GM18517 (cell line): Measurements from ENCODE around the gene TANGO2.

ENCODE experiments used
- ATAC-seq: cut with Tn5 transposase; IDR thresholded peaks from one replicate; pipeline ENCODE4 v1.9.1; 2021; ENCODE audit warnings: mild to moderate bottlenecking, moderate library complexity; ENCODE audit not compliant: unreplicated experiment

The TANGO2 gene

DNA sequence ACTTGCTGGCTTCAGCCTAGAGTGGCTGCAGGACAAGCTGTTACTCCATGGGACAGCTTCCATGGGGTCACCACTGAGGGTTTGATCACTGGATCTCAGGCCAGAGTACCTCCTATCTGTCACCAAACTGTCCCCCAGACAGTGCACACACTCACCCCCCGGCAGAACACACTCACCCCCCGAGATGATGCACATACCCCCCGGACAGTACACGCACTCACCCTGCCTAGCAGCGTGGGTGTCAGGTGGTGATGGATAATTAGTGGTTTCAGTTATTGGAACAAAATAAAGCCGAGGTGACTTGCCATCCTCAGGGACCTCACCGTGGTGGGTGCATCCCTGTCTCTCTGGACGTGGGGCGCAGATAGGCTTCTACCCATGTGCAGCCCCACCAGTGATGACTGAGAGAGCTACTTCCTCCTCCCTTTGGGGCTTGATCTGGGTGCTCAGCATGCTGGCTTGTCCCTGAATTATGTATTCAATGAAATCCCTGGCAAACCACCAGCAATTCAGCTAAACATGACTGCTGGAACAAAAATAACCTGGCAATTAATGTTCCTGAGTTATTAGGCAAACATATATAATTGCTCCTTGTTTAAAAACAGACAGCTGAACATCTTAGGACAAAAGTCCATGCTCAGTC lies 18.9 kb downstream of the TANGO2 start:
- no peak for ATAC-seq

DNA sequence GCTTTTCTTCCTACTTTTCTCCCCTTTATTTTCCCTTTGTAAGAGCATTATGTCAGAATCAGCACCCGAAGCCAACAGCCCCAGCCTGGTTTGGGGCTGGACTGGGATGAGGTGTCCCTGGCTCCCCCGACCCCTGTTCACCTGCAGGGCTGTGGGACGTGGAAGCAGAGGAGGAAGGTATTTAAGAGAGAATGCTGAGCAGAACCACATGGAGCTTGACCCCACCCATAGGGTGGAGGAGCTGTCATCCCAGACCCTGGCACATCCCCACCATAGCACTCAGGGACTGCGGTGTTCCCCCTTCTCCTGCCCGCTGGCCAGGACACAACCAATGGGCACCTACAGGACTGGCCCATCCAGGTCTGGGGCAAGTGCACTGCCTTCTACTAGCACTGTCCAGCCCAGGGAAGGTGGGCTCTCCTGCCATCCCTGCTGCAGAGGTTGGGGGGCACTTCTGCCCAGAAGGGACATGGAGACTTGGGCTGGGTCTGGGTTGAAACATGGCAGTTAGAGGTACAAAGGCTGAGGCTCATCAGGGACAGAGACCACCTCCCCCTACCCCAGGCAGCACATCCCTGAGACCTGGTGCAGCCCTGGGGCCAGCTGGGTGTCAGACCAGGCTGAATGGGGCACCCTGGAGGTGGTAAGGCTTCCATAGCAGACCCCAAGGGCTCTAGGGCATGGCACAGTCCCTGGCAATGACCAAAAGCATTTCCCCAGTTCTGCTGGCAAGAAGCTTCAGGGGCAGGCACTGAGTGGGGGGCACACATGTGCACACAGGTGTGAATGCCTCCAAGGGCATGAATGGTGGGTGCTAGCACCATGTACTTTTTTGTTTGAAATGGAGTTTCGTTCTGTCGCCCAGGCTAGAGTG lies 19.7 kb downstream of the TANGO2 start:
- ATAC-seq = no peak

DNA sequence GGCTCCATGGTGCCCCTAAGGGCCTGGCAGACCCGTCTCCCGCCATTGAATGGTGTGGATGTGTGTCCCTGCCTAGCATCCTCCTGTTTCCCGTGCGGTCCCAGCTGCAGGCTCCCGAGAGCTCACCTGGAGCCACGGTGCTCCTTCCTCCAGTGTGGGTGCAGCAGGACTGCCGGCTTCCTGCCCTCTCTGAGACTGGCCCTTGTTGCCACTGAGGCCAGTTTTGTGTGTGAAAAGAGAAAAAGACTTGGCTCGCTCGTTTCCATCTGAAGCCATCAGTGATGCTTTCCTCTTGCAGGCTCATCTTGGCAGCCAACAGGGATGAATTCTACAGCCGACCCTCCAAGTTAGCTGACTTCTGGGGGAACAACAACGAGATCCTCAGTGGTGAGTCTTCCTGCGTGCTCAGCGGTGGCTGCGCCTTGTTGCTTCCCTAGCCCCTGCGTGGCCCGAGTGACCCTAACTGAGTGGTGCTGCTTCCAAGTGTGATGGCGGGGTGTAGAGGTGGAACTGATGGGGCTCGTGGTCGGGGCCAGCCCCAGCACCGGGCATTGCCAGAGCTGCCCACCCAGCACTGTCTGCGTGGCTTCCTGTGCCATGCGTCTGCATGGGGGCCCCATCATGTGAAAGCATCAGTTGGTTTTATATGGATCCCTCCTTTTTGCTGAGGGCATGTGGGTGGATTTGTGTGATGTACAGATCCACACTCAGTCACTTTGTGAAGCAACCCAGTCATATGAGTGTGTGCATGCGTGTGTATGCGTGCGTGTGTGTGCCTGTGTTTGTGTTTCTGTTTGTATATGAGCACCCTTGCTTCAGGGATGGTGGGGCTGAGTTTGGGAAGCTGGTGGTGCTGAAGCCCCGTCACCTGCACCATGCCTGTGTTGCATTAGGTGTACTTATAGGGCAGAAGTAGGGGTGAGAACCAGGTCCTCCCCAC lies 22.4 kb downstream of the TANGO2 start:
- no peak for ATAC-seq

DNA sequence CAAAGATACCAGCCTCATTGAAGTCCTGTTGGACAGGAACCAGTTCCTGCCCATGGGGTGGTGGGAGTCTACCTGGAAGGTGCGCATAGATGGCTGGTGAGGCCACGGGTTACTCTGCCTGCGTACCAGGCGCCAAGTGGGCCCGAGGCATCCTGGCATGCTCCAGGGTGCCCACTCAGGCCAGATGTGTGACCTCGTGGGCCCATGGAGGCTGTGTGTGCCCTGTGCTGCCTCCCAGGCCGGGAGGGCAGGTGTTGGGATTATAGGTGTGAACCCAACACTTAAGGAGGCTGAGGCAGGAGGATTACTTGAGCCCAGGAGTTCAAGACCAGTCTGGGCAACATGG lies 23.1 kb downstream of the TANGO2 start:
- no peak for ATAC-seq

DNA sequence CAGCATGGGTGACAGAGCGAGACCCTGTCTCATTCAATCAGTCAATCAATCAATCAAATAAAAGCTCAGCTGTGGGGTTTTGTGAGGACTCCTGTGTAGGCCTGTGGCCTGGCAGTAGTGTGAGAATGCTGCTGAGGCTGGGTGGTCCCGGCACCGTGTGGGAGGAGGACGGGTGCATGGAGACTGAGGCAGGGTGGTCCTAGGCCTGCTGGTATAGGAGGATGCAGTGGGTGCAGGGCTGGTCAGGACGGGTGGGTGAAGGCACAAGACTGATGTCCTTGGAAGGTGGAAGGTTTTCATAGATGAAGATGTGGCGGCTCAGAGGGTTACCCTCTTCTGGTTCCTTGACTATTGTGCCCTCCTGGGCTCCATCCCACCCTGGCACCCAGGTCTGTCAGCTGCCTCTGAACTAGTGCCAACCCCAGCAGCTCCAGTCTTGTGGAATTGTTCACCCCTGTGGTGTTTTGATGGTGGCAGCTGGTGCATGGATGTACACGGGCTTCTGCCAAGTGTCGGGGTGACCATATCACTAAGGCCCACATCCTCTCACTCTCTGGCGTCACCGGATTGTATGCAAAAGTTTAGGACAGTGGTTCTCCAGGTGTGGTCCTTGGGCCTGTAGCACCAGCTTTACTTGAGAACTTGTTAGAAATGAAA lies 23.7 kb downstream of the TANGO2 start:
- ATAC-seq = no peak

DNA sequence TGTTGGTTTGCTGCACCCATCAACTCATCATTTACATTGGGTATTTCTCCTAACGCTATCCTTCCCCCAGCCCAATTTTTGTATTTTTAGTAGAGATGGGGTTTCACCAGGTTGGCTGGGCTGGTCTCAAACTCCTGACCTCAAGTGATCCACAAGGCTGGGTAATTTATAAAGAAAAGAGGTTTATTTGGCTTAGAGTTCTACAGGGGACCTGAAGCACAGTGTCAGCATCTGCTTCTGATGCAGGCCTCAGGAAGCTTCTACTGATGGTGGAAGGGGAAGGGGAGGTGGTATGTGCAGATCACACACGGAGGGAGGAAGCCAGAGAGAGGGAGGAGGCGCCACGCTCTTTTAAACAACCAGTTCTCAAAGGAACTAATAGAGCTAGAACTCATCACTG lies 25.8 kb downstream of the TANGO2 start:
- ATAC-seq = no peak

DNA sequence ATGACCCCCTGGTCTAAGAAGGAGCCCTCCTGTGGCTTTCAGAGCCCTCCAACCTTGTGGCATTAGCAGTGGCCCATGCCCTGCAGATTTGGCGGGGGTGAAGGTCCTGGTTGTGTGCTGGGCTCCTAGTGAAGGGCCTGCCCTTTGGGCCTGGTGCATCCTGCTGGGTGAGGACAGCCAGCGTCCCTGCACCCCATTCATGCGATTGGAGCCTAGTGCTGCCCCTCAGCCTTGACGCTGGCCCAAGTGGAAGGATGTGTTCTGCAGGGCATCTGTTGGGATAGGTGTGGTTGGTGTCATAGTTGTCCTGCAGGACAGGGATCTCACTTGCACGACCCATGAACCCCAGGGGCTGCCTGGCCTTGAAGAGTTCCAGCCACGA lies 31.0 kb downstream of the TANGO2 start:
- ATAC-seq = no peak

DNA sequence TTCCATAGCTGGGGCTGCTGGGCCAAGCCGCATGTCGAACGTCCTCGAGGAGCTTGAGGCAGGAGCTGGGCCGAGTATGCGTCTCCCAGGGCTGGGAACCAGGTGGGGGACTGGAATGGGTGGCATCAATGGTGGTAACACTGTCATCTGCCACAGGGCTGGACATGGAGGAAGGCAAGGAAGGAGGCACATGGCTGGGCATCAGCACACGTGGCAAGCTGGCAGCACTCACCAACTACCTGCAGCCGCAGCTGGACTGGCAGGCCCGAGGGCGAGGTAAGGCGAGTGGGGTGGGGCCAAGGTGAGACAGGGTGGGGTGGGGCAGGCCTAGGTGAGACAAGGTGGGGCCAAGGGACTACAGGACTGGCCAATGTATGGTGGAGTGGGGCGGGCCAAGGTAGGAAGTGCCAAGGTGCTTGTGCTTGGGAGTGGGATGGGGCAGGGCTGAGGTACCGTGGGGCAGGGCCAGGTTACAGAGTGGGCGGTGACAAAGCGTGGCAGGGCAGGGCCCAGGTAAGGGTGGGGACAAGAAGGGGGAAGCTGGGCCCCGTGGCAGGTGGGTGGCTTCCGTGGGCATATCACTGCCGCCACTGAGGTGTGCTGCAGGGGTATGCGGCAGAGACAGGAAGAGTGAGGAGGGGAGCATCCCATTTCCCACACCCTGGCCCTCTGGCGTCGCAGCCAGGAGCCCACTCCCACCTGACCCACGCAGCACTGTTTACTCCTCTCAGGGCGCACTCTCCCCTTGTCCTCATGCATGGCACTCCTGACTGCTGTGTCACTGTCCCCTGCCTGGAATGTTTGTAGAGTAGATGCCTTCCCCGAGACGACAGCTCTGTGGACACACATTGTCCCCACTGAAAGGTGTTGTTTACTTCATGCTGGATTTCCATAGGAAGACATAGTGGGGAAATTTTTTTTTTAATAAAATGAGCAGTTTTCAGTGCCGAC lies 31.7 kb downstream of the TANGO2 start:
- ATAC-seq = no peak

DNA sequence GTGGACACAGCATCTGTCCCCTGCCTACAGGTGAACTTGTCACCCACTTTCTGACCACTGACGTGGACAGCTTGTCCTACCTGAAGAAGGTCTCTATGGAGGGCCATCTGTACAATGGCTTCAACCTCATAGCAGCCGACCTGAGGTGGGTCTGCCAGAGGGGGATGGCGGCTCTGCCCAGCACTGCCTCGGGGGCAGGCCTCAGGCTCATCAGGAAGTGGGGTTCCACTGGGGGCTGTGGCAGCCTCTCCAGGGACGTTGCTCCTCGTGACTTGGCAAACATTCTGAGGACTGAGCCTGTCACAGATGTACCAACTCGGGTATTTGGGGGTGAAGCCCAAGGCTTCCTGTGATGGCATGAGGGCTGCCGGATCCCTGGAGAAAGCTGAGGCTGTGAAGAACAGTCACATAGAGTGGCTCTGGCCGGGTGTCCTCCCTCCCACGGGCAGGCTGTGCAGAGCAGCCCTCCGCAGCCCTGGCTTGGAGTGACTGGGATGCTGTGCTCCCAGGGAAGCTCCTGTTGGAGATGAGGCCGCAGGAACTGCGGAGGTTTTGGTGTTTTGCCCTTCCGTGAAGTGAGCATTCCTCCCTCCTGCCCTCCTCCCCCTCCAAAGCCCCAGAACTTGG lies 32.6 kb downstream of the TANGO2 start:
- ATAC-seq = no peak

DNA sequence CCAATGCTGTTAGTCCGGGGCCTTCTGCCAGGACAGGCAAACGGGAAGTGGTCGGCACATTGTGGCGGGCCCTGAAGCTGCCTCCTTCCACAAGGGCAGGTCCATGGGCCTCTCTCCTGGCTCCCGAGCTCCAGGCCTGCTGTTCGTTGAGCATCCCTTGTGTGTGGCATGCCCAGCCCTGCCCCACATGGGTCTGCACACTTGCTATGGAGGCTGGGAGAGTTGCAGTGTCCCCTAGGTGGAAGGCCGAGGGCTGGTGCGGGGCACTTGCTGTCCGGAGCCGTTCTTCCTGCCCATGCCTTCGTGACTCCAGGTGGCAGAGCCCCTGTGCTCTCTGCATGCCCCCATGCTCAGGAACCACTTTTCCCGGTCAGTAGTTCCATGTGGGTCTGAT lies 33.1 kb downstream of the TANGO2 start:
- no peak for ATAC-seq

DNA sequence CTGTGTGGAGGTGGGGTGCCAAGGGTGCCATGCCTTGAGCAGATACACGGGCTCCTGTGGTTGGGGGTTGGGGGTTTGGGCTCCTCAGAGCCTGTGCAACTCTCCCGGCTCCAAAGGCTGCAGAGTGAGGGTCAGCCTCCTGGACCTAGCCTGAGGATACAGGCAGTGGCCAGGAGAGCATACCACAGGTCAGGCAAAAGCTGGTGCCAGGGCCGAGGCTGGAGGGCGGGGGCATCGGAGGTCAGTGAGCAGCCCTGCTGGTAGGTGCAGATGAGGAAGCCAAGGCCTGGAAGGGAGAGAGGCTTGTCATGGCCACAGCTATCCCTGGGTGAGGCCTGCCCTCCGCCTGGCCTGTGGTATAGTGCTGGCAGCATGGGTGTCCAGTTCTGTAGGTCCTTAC lies 33.6 kb downstream of the TANGO2 start:
- ATAC-seq = no peak

DNA sequence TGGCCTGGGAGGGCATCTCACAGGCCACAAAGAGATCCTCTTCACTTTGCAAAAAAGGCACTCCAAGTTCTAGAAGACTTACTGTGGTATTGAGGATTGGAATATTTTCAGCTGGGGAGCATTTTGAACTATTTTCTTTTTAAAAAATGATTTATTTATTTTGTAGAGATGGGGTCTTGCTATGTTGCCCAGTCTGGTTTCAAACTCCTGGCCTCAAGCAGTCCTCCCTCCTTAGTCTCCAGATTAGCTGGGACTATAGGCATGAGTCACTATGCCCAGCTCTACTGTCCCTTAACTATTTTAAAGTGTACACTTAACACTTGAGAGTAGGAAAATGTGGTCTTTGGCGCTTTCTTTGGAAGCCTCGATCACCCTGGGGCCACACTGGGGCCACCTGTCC lies 34.2 kb downstream of the TANGO2 start:
- ATAC-seq = no peak

DNA sequence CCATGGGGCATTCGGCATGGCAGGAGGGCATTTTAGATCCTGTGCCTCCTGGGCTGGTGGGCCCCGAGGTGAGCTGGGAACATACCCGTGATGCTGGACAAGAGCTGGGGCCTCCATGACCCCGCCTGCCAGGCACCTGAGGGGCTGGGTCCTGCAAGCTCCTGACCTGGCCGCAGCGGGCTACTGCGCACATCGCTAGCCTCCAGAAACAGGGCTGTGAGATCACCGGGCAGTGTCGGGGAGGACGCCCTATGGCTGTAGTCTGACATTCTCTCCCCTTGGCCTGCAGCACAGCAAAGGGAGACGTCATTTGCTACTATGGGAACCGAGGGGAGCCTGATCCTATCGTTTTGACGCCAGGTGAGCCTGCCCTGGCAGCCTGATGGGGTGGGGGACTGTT lies 34.7 kb downstream of the TANGO2 start:
- no peak for ATAC-seq

DNA sequence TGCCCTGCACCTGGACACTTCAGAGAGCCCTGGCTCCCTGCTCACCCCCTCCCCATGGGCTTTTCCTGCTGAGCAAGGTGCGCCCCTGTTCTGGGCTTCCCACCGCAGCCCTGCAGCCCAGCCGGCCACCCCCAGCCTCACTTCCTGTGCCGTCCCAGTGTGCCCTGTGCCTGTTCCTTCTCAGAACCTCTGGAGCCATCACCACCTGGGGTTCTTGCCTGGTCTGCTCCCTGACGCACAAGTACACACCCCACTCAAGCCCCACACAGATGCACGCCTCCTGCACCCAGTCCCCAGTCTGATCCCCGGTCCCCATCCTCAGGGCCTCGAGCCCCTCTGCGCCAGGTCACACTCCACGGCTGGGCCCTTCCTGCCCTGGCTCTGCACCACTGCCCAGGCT lies 35.3 kb downstream of the TANGO2 start:
- ATAC-seq = no peak

DNA sequence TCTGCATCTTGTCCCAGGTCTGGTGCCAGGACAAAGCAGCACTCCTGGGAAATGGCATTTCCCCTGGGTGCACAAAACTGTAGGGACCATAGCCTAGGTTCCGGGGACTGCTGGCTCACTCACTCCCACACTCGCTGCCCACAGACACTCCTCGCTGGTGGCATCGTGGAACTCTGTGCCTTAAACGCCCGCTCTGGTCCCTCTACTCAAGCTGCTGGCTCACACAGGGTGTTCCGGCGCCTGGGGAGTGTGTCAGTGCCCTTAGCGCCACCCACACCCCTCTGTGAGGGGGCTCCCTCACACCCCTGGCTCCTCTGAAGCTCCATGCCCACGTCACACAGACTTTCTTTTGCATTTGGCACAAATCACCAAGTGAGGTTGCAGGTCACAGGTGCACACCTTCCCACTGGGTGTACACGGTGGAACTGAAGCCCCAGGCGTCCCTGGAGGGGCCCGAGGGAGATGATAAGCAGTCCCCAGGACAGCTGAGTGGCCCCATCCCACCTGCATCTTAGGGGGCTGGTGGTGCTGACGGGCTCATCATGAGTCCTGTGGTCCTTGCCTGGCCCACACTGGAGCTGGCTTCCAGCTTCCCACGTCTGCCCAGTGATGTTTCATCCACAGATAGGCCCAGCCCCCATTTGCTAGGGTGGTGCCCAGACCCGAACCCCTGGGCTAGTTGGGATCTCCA lies 35.9 kb downstream of the TANGO2 start:
- no peak for ATAC-seq

DNA sequence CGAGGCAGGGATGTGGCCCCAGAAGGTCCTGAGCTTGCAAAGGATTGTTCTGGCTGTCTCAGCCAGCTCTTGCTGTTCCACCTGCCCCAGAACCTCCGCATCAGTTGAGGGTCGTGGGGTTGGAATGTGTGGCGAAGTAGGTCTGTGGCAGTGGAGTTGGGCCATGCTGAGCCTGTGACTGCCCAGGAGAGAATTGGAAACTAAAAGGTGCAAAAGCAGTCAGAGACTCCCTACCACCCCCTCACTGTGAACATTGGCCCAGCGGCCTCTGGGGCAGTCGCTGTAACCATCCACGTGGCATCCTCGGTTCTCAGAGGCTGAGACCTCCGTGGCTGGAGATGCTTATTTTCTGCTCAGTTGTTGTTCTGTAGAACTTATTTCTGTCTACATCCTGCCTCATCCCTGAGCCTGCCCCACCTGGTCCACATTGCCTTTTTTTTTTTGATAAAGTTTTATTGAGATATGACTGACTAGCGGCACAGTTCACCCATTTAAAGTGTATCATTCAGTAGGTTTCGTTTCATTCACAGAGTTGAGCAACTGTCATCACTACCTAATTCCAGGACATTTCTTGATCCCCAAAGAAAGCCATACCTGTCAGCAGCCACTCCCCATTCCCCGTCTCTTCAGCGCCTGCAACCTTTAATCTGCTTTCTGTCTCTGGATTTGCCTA lies 36.8 kb downstream of the TANGO2 start:
- ATAC-seq = no peak

DNA sequence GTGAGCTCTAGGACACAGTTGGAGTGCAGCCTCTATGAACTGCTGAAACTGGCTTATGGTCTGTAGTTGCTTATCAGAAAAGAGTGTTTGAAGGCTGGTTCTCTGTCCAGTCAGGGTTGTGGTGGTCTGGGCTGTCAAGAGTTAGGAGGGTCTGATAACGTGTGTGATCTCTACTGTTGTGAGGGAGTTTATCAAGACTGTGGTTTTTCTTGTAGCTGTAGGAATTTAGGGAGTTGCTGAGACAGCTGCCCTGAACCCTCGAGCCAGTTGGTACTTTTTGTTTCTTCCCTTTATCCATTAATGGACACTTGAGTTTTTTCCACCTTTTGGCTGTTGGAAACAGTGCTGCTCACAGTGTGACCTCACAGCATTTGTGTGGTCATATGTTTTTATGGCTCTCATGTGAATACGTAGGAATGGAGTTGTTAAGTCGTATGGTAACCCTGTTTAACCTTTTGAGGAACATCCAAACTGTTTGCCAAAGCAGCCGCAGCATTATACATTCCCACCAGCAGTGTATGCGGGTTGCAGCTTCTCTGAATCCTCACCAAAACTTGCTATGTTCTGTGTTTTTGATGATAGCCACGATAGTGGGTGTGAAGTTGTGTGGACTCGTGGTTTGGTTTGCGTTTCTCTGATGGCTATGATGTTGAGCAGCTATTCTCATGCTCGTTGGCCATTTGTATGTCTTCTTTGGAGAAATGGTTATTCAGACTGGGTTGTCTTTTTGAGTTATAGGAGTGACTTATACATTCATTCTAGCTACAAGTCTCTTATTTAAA lies 38.3 kb downstream of the TANGO2 start:
- no peak for ATAC-seq
